Midbrain (tissue), 1 donor: Measurements from ENCODE around the gene OVOL1.
"Not testable (repeated sequence)": the region's sequence is repeated elsewhere in the genome, so short reads cannot be mapped to it uniquely, and the experiment has no call there.

Experiments used
- DNase-seq: peaks from one replicate; lab custom pipeline; 2025; lab: John Stamatoyannopoulos, UW

OVOL1 gene

GRCh38 chr11:65816696-65817095 lies 29.8 kb downstream of the OVOL1 start:
- no peak for DNase-seq

DNA sequence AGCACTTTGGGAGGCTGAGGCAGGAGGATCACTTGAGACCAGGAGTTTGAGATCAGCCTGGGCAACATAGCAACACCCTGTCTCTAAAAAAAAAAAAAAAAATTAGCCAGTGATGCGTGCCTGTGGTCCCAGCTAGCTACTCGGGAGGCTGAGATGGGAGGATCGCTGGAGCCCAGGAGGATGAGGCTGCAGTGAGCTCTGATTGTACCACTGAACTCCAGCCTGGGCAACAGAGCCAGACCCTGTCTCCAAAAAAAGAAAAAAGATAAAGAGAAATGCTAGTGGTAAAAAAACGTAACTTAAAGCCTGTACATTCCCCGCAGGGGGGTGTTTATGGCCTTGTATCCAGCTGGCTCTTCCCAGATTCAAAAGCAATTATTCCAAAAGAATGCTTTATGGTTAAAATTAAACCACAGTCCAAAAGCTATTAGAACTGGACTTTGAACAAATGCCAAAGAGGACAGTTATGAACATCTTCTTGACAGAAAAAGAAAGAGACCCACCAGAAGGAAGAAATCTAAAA lies 30.5 kb downstream of the OVOL1 start:
- no peak for DNase-seq

DNA sequence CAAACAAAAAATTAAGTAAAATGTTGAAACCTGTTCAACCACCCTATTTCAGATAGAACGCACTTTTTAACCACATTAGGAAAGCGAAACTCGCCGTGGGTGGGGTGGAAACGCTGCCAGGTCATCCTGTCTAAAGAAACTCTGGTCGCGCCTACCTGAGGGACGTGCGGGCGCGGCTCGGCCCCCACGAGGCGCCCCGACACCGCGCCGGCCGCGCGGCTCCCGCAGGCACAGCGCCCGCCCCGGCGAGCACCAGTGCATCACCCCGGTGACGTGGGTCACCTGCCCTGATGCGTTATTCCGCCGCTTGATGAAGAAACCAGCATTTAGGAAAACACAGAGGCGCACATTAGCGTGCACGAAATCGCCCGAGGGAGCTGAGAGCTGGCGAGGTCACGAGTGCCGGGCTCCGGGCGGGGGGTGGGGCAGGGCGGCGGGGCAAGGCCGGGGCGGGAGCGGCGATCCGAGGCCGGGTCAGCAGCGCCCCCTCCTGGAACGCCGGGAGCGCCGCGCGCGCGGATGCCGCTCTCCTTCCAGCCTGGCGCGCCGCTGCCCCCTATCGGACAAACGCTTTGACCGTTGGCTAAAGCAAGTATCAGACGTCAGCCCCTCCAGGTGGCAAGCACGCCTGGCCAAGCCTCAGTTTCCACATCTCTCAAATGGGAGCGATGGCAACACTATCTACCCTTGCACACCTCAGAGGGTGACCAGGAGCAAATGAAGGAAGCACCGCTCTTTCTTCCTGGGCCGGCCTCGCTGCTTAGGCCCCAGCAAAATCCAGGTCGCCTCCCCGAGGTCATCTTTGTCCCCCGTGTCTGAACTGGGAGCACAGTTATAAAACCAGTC lies 31.2 kb downstream of the OVOL1 start:
- peak; percentile 93 for DNase-seq

DNA sequence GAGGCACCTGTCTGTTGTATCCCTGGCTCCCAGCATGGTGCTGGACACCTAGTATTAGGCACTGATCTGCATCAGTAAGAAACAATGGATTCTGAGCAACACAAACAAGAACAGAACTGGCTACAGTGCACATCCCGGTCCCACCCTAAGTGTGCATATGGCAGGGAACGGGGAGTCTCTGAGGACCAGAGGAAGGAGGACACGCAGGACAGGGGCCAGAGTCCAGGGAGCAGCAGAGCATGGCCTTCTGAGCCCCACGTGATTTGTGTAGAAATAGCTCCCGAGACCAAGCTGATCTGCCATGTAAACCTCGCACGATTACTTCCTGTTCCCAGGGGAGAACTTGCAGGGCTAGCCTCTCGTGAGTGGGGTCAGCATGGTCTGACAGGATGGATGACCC lies 34.2 kb downstream of the OVOL1 start:
- DNase-seq: no peak

DNA sequence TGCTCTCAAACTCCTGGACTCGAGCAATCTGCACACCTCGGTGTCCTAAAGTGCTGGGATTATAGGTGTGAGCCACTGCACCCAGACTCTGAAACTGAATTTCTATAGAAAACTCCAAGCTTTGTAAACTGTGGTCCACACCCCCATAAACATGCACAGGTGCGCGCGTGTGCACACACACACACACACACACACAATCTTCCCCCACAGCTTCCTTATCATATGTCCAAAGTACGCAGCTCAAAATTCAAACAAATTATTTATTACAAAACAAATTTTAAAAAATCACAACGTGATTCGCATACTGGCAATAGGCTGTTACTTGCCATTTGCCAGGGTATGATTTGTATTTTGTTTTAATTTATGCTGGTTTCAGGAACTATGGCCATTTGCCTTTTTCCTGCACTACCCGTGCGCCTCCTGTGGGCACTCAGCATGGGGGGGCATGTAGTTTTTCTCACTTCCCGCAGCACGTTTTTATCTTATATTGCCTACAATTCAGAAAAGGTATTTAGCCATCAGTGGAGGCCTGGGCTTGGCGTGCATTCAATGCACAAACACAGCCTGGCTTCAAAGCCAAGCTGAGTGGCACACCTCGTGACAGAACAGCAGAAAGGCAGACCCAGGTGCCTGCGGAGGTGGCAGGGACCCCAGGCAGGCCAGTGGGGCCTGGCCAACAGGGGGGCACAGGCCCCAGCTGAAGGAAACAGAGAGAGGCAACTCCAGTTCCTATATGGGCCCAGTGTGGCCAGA lies 36.1 kb downstream of the OVOL1 start:
- DNase-seq: no peak

GRCh38 chr11:65826984-65827735 lies 40.3 kb downstream of the OVOL1 start:
- DNase-seq: no peak

- DNase-seq: no peak
These were observed 42.6 kb downstream of the OVOL1 start for GRCh38 chr11:65829459-65829858.

DNA sequence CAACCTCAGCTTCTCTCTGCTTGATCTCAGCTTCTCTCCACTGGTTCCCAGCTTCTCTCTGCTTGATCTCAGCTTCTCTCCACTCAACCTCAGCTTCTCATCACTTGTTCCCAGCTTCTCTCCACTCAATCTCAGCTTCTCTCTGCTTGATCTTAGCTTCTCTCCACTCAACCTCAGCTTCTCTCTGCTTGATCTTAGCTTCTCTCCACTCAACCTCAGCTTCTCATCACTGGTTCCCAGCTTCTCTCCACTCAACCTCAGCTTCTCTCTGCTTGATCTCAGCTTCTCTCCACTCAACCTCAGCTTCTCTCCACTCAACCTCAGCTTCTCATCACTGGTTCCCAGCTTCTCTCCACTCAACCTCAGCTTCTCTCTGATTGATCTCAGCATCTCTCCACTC lies 45.4 kb downstream of the OVOL1 start:
- DNase-seq: not testable (repeated sequence)

GRCh38 chr11:65833297-65834030 lies 46.6 kb downstream of the OVOL1 start, which contains the start of gene SNX32:
TSS of gene SNX32 (plus strand) at chr11:65833963. CDS start at chr11:65834066, 103 bp downstream.
- DNase-seq: peak; percentile 95

DNA sequence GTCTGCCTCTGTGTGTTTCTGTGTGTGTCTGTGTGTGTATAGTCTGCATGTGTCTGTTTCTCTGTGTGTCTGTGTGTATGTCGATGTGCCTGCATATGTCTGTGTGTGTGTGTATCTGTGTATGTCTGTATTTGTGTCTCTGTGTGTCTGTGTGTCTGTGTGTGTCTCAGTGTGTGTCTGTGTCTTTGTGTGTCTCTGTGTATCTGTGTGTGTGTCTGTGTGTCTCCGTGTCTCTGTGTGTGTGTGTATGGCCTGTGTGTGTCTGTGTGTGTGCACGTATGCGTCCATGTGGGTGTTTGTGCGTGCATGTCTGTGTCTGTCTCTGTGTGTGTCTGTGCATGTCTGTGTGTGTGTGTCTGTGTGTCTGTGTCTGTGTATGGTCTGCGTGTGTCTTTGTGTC lies 47.3 kb downstream of the OVOL1 start:
- DNase-seq: no peak

GRCh38 chr11:65842144-65842543 lies 55.3 kb downstream of the OVOL1 start:
- DNase-seq: no peak

- DNase-seq: no peak
These were observed 56.9 kb downstream of the OVOL1 start for GRCh38 chr11:65843811-65844210.

DNA sequence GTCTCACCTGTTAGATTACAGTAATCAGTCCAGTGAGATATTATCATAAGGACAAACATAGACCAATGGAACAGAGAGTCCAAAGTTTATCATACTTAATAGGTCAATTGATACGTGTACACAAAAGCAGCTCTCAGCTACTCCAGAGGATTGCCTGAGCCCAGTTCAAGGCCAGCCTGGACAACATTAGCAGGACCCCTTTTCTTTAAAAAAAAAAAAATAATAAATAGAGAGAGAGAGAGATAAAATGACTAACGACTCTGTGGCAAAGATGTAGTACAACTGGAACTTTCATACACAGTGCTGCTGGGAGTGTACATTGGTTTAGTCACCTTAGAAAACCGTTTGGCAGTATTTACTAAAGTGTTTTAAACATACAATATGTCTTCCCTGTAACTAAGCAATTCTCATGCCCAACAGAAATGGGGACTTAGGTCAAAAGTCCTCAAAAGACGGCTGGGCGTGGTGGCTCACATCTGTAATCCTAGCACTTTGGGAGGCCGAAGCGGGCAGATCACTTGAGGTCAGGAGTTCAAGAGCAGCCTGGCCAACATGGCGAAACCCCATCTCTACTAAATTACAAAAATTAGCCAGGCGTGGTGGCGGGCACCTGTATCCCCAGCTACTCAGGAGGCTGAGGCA lies 57.5 kb downstream of the OVOL1 start:
- no peak for DNase-seq
